ENCODE data around the gene MAP7. TPM values are rescaled to one million over a fixed set of nuclear protein-coding genes. Genes with fewer than 3 reads are reported as not detected.
"Not testable (repeated sequence)": the region's sequence is repeated elsewhere in the genome, so short reads cannot be mapped to it uniquely, and the experiment has no call there.

MAP7 gene
- total RNA-seq, 6 donors from 2014 or later: 18.1 to 26.6 (median 24.2) TPM

- no peak for DNase-seq
- 82 to 86% methylated on average over 3 of the region's 3 CpGs for WGBS, 2 donors
- Histone ChIP-seq H3K9me3 (no peaks in the 10 kb centered on the region), H3K36me3 (no peaks in the 10 kb centered on the region), H3K4me3 (no peak overlapping the region), H3K4me1 (no peaks in the 10 kb centered on the region), H3K27me3 (no peaks in the 10 kb centered on the region), H3K27ac (no peak overlapping the region)
- TF ChIP-seq POLR2AphosphoS5 (IDR thresholded peaks at IDR 0.05) (no peak), POLR2A (IDR thresholded peaks at IDR 0.05) (no peak), EP300 (IDR thresholded peaks at IDR 0.05) (no peak), CTCF (IDR thresholded peaks at IDR 0.05) (no peak)
- ATAC-seq (ENCODE audit: low FRiP score in 2 of 2): no peak
Observed at GRCh38 chr6:136398453-136398852, 151.8 kb downstream of the MAP7 start.

GRCh38 chr6:136396908-136397307 lies 153.3 kb downstream of the MAP7 start:
- 100% methylated on average over 1 of the region's 1 CpG for WGBS, 2 donors
- DNase-seq: no peak
- Histone ChIP-seq H3K9me3 (no peaks in the 10 kb centered on the region), H3K4me1 (no peaks in the 10 kb centered on the region), H3K36me3 (no peaks in the 10 kb centered on the region), H3K27ac (no peak overlapping the region), H3K4me3 (no peak overlapping the region), H3K27me3 (no peaks in the 10 kb centered on the region)
- TF ChIP-seq POLR2A (IDR thresholded peaks at IDR 0.05): no peak
- TF ChIP-seq CTCF (IDR thresholded peaks at IDR 0.05): no peak
- TF ChIP-seq EP300 (IDR thresholded peaks at IDR 0.05): no peak
- TF ChIP-seq POLR2AphosphoS5 (IDR thresholded peaks at IDR 0.05): no peak
- ATAC-seq (ENCODE audit: low FRiP score in 2 of 2): no peak

- not testable (repeated sequence) for DNase-seq; ATAC-seq (ENCODE audit: low FRiP score in 2 of 2); H3K9me3 ChIP-seq; H3K27me3 ChIP-seq; H3K4me1 ChIP-seq; H3K27ac ChIP-seq; H3K36me3 ChIP-seq; H3K4me3 ChIP-seq
- 83 to 84% methylated on average over 1 to 2 of the region's 2 CpGs for WGBS, 2 donors
Observed at GRCh38 chr6:136390959-136391358, 159.3 kb downstream of the MAP7 start.

GRCh38 chr6:136387316-136387715 lies 162.9 kb downstream of the MAP7 start:
- no peak for TF ChIP-seq POLR2A (IDR thresholded peaks at IDR 0.05)
- no peak for TF ChIP-seq CTCF (IDR thresholded peaks at IDR 0.05)
- no peak for TF ChIP-seq EP300 (IDR thresholded peaks at IDR 0.05)
- no peak for TF ChIP-seq POLR2AphosphoS5 (IDR thresholded peaks at IDR 0.05)
- DNase-seq: no peak
- Histone ChIP-seq H3K4me1 (no peaks in the 10 kb centered on the region), H3K4me3 (no peak overlapping the region), H3K9me3 (no peaks in the 10 kb centered on the region), H3K36me3 (no peaks in the 10 kb centered on the region), H3K27me3 (no peaks in the 10 kb centered on the region), H3K27ac (no peak overlapping the region)
- 90 to 93% methylated on average over 4 of the region's 4 CpGs for WGBS, 2 donors
- no peak for ATAC-seq (ENCODE audit: low FRiP score in 2 of 2)

- H3K9me3 ChIP-seq: no peaks in the 10 kb centered on the region
- H3K4me1 ChIP-seq: no peaks in the 10 kb centered on the region
- H3K36me3 ChIP-seq: no peaks in the 10 kb centered on the region
- WGBS, 2 donors: 71 to 79% methylated on average over 9 of the region's 9 CpGs
- no peaks in the 10 kb centered on the region for H3K27me3 ChIP-seq
- no peak overlapping the region for H3K4me3 ChIP-seq
- TF ChIP-seq POLR2A (IDR thresholded peaks at IDR 0.05): no peak
- DNase-seq: no peak
- H3K27ac ChIP-seq: no peak overlapping the region
- no peak for ATAC-seq (ENCODE audit: low FRiP score in 2 of 2)
Observed at GRCh38 chr6:136383268-136383937, 166.8 kb downstream of the MAP7 start.

- DNase-seq: no peak
- ATAC-seq (ENCODE audit: low FRiP score in 2 of 2): no peak
- H3K4me3 ChIP-seq: no peak overlapping the region
- H3K9me3 ChIP-seq: no peaks in the 10 kb centered on the region
- no peaks in the 10 kb centered on the region for H3K4me1 ChIP-seq
- peaks cover 0 to 5% (median 0%) of the 10 kb centered on the region in 4 donors for H3K36me3 ChIP-seq
- no peak overlapping the region for H3K27ac ChIP-seq
- no peaks in the 10 kb centered on the region for H3K27me3 ChIP-seq
- TF ChIP-seq POLR2AphosphoS5 (IDR thresholded peaks at IDR 0.05): no peak
- no peak for TF ChIP-seq POLR2A (IDR thresholded peaks at IDR 0.05)
- no peak for TF ChIP-seq EP300 (IDR thresholded peaks at IDR 0.05)
- TF ChIP-seq CTCF (IDR thresholded peaks at IDR 0.05): no peak
Observed at GRCh38 chr6:136382676-136383252, 167.5 kb downstream of the MAP7 start.
